HG02588 (cell line): Measurements from ENCODE around the gene PROM2.

Experiments used
- ATAC-seq: cut with Tn5 transposase; IDR thresholded peaks from one replicate; pipeline ENCODE4 v1.9.1; 2021; ENCODE audit warnings: mild to moderate bottlenecking, moderate library complexity; ENCODE audit not compliant: unreplicated experiment

PROM2 gene

DNA sequence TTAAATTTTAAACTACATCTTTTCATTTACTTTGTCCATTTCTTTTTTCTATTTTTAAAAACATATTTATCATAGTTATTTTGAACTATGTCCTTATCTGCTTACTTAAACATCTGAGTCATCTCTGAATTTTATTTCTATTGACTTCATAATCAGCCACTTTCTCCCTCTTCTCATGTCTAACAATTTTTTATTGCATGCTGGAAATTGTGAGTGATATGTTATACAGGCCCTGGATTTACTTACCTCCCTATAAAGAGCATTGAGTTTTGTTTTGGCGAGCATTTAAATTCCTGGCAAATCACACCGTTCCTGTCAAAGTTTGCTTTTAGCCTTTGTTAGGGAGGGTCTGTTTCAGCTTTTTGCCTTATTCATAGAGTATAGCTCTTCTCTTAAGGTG is 62.2 kb downstream of the PROM2 start:
- no peak for ATAC-seq

DNA sequence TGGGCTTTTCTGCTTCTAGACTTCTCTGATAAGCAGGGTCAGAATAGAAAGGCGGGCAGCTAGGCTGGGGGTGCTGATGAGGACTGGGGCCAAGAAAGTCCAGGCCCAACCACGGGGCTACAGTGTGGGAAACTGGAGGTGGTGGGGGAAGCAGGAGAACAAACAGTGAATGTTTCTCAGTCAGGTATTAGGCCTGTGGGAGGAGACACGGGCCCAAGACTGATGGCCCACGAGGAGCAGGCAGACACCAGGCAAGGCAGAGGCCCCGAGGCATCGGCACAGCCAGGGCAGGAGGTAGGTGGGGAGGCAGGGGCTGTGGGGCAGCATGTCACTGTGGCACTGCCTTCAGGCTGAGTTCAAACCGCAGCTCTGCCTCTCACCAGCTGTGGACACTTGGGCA is 63.6 kb downstream of the PROM2 start:
- no peak for ATAC-seq
